ENCODE data around the gene SHMT2. TPM values are rescaled to one million over a fixed set of nuclear protein-coding genes. Genes with fewer than 3 reads are reported as not detected.

SHMT2 gene
- total RNA-seq, 1 donor from 2014 or later, result 268 TPM

- no peaks in the 10 kb centered on the region for H3K9me3 Mint-ChIP-seq
- no peaks in the 10 kb centered on the region for H3K36me3 Mint-ChIP-seq (ENCODE audit: low read depth)
- DNase-seq (no peak), ATAC-seq (ENCODE audit: low read depth) (no peak)
- H3K27me3 Mint-ChIP-seq, result peaks cover 13% of the 10 kb centered on the region
- H3K4me1 Mint-ChIP-seq, result peaks cover 39% of the 10 kb centered on the region
- ChIA-PET CTCF (interaction anchor here (0.8 to 8.8 kb wide), 9 partner anchors 9 to 240 kb away, joined by 3 to 390 read pairs (median 5); partner anchors contain the start of gene SHMT2), POLR2A (interaction anchor here (0.8 to 8.9 kb wide), 6 partner anchors 18 to 268 kb away, joined by 3 to 175 read pairs (median 11); partner anchors contain the start of genes SHMT2 and STAT6)
- intact Hi-C loops (cut with micrococcal nuclease), result loop anchor here (1.0 kb wide), 2 partner anchors 27 to 31 kb away; no protein-coding TSS in a partner anchor
- H3K27ac Mint-ChIP-seq, result no peak overlapping the region
- TF ChIP-seq CTCF (IDR thresholded peaks at IDR 0.05), result no peak
- no peak overlapping the region for H3K4me3 Mint-ChIP-seq
Observed at GRCh38 chr12:57212701-57213057, 16.8 kb upstream of the SHMT2 start.

- Mint-ChIP-seq H3K4me1 (peaks cover 44% of the 10 kb centered on the region), H3K27ac (peak overlapping the region; percentile 47), H3K4me3 (peak overlapping the region; percentile 13), H3K36me3 (ENCODE audit: low read depth) (no peaks in the 10 kb centered on the region), H3K27me3 (peaks cover 13% of the 10 kb centered on the region), H3K9me3 (no peaks in the 10 kb centered on the region)
- intact Hi-C loops (cut with micrococcal nuclease), result loop anchor here (1.0 kb wide), 2 partner anchors 26 to 30 kb away; no protein-coding TSS in a partner anchor
- peak; percentile 30 for TF ChIP-seq CTCF (IDR thresholded peaks at IDR 0.05)
- peak; percentile 49 for ATAC-seq (ENCODE audit: low read depth)
- peak; percentile 75 for DNase-seq
- ChIA-PET POLR2A (interaction anchor here (0.6 to 8.9 kb wide), 8 partner anchors 17 to 267 kb away, joined by 3 to 175 read pairs (median 6); partner anchors contain the start of genes SHMT2 and STAT6), CTCF (interaction anchor here (0.8 to 8.8 kb wide), 11 partner anchors 8 to 239 kb away, joined by 3 to 390 read pairs (median 4); partner anchors contain the start of gene SHMT2)
Observed at GRCh38 chr12:57213058-57213715, 16.3 kb upstream of the SHMT2 start.

GRCh38 chr12:57213763-57214397 lies 15.6 kb upstream of the SHMT2 start:
- H3K9me3 Mint-ChIP-seq, result no peaks in the 10 kb centered on the region
- H3K27me3 Mint-ChIP-seq, result peaks cover 19% of the 10 kb centered on the region

GRCh38 chr12:57214398-57214781 lies 15.1 kb upstream of the SHMT2 start:
- no peaks in the 10 kb centered on the region for H3K9me3 Mint-ChIP-seq
- peaks cover 23% of the 10 kb centered on the region for H3K27me3 Mint-ChIP-seq
- DNase-seq, result peak; percentile 63
- intact Hi-C loops (cut with micrococcal nuclease), result loop anchor here (2.0 kb wide), 1 partner anchor 248 kb away; no protein-coding TSS in a partner anchor
- H3K4me3 Mint-ChIP-seq, result peak overlapping the region; percentile 50
- peak overlapping the region; percentile 35 for H3K27ac Mint-ChIP-seq
- CTCF ChIA-PET, result interaction anchor here (0.8 to 8.8 kb wide), 12 partner anchors 9 to 238 kb away, joined by 3 to 390 read pairs (median 4); partner anchors contain the start of gene SHMT2
- H3K36me3 Mint-ChIP-seq (ENCODE audit: low read depth), result no peaks in the 10 kb centered on the region
- H3K4me1 Mint-ChIP-seq, result peaks cover 54% of the 10 kb centered on the region
- POLR2A ChIA-PET, result interaction anchor here (0.6 to 8.9 kb wide), 5 partner anchors 13 to 103 kb away, joined by 3 to 175 read pairs (median 15); partner anchors contain the start of genes SHMT2 and STAT6
- no peak for TF ChIP-seq CTCF (IDR thresholded peaks at IDR 0.05)
- peak; percentile 29 for ATAC-seq (ENCODE audit: low read depth)

More at GRCh38 chr12:57213763-57214397, 15.6 kb upstream of the SHMT2 start:
- DNase-seq (no peak), ATAC-seq (ENCODE audit: low read depth) (no peak)
- intact Hi-C loops (cut with micrococcal nuclease), result loop anchor here (1.0 to 2.0 kb wide), 3 partner anchors 25 to 249 kb away; no protein-coding TSS in a partner anchor
- TF ChIP-seq CTCF (IDR thresholded peaks at IDR 0.05), result no peak
- POLR2A ChIA-PET, result interaction anchor here (0.6 to 8.9 kb wide), 10 partner anchors 13 to 267 kb away, joined by 3 to 175 read pairs (median 4); partner anchors contain the start of genes SHMT2 and STAT6
- Mint-ChIP-seq H3K27ac (peak overlapping the region; percentile 35), H3K4me3 (peak overlapping the region; percentile 50), H3K36me3 (ENCODE audit: low read depth) (no peaks in the 10 kb centered on the region), H3K4me1 (peaks cover 51% of the 10 kb centered on the region)
- CTCF ChIA-PET, result interaction anchor here (0.7 to 8.8 kb wide), 15 partner anchors 8 to 239 kb away, joined by 3 to 390 read pairs (median 4); partner anchors contain the start of gene SHMT2
